IPS DF 6.9 (cell line): ENCODE data around the gene BOK.

Experiments
- DNase-seq: peaks from one replicate; pipeline ENCODE4 v3.0.0-alpha.2; 2013; ENCODE audit warnings: low read depth, low spot score
- H3K27ac ChIP-seq: one replicate; pipeline ENCODE4 v1.5.1; 2013; ENCODE audit warnings: low read length, control low read depth
- H3K27me3 ChIP-seq: 2 replicates; pipeline ENCODE4 v1.6.1; 2013; ENCODE audit warnings: mild to moderate bottlenecking, low read length; ENCODE audit not compliant: control insufficient read depth, insufficient read depth
- H3K36me3 ChIP-seq: 2 replicates; pipeline ENCODE4 v1.6.1; 2013; ENCODE audit warnings: low read length; ENCODE audit not compliant: control insufficient read depth, insufficient read depth
- H3K4me1 ChIP-seq: 2 replicates; pipeline ENCODE4 v1.6.1; 2013; ENCODE audit warnings: low read length; ENCODE audit not compliant: control insufficient read depth, insufficient read depth
- H3K4me3 ChIP-seq: 2 replicates; pipeline ENCODE4 v1.5.1; 2013; ENCODE audit warnings: mild to moderate bottlenecking, low read length
- H3K9me3 ChIP-seq: 2 replicates; pipeline ENCODE4 v1.6.1; 2013; ENCODE audit warnings: low read length, inconsistent platforms; ENCODE audit not compliant: control insufficient read depth, insufficient read depth
- WGBS: extraction: QIAGEN DNeasy Blood & Tissue Kit; methylation state at CpG from one replicate; pipeline ENCODE4 v1.1.7; 2013; ENCODE audit warnings: mixed read lengths, missing lambda C conversion rate; ENCODE audit not compliant: insufficient read length, insufficient coverage; 5-methylcytosine and 5-hydroxymethylcytosine counted together

The BOK gene

GRCh38 chr2:241558532-241559322 lies at the start of gene BOK:
Gene BOK (plus strand): TSS chr2:241558745. CDS start chr2:241559484, 739 bp downstream.
- H3K27me3 ChIP-seq: no peaks in the 10 kb centered on the region
- no peak within 1 kb of the TSS for H3K27ac ChIP-seq
- DNase-seq: peak; percentile 61
- H3K4me3 ChIP-seq: peak within 1 kb of the TSS; percentile 87
- H3K36me3 ChIP-seq: no peaks in the 10 kb centered on the region; the same call in 1 of the 2 replicates
- no peaks in the 10 kb centered on the region for H3K9me3 ChIP-seq
- peaks cover 2% of the 10 kb centered on the region; the same call in 1 of the 2 replicates for H3K4me1 ChIP-seq
- WGBS: no CpG with 5 or more reads among the region's 98 CpGs

- Histone ChIP-seq H3K36me3 (no peaks in the 10 kb centered on the region), H3K27ac (no peak overlapping the region), H3K9me3 (no peaks in the 10 kb centered on the region), H3K4me3 (peak overlapping the region; percentile 43; the same call in 1 of the 2 replicates), H3K4me1 (peaks cover 6% of the 10 kb centered on the region), H3K27me3 (no peaks in the 10 kb centered on the region)
- no peak for DNase-seq
- WGBS: no CpG with 5 or more reads among the region's 24 CpGs
These were observed 49.3 kb upstream of the BOK start for GRCh38 chr2:241509155-241509784.

GRCh38 chr2:241511091-241511741 lies 47.3 kb upstream of the BOK start:
- peaks cover 6% of the 10 kb centered on the region for H3K4me1 ChIP-seq
- DNase-seq: no peak
- no peak overlapping the region for H3K27ac ChIP-seq
- no peaks in the 10 kb centered on the region for H3K36me3 ChIP-seq
- WGBS: no CpG with 5 or more reads among the region's 6 CpGs
- H3K4me3 ChIP-seq: no peak overlapping the region
- no peaks in the 10 kb centered on the region for H3K9me3 ChIP-seq
- no peaks in the 10 kb centered on the region for H3K27me3 ChIP-seq

GRCh38 chr2:241514553-241514952 lies 44.0 kb upstream of the BOK start:
- H3K9me3 ChIP-seq: no peaks in the 10 kb centered on the region
- peaks cover under 1% of the 10 kb centered on the region; the same call in 1 of the 2 replicates for H3K4me1 ChIP-seq
- H3K4me3 ChIP-seq: no peak overlapping the region
- H3K27ac ChIP-seq: no peak overlapping the region
- WGBS: no CpG with 5 or more reads among the region's 5 CpGs
- H3K27me3 ChIP-seq: no peaks in the 10 kb centered on the region
- no peak for DNase-seq
- H3K36me3 ChIP-seq: no peaks in the 10 kb centered on the region

GRCh38 chr2:241514986-241515737 lies 43.4 kb upstream of the BOK start:
- DNase-seq: no peak
- Histone ChIP-seq H3K4me1 (no peaks in the 10 kb centered on the region), H3K9me3 (no peaks in the 10 kb centered on the region), H3K36me3 (no peaks in the 10 kb centered on the region), H3K27ac (no peak overlapping the region), H3K4me3 (no peak overlapping the region), H3K27me3 (no peaks in the 10 kb centered on the region)
- WGBS: no CpG with 5 or more reads among the region's 10 CpGs

GRCh38 chr2:241516520-241516965 lies 42.0 kb upstream of the BOK start:
- 100% methylated on average over 3 of the region's 3 CpGs for WGBS
- no peak for DNase-seq
- Histone ChIP-seq H3K4me1 (no peaks in the 10 kb centered on the region), H3K4me3 (no peak overlapping the region), H3K27ac (no peak overlapping the region), H3K36me3 (no peaks in the 10 kb centered on the region), H3K9me3 (no peaks in the 10 kb centered on the region), H3K27me3 (no peaks in the 10 kb centered on the region)

- no peaks in the 10 kb centered on the region for H3K27me3 ChIP-seq
- H3K4me1 ChIP-seq: no peaks in the 10 kb centered on the region
- H3K4me3 ChIP-seq: no peak overlapping the region
- no peaks in the 10 kb centered on the region for H3K9me3 ChIP-seq
- H3K27ac ChIP-seq: no peak overlapping the region
- WGBS: 100% methylated on average over 6 of the region's 6 CpGs
- DNase-seq: no peak
- H3K36me3 ChIP-seq: no peaks in the 10 kb centered on the region
These were observed 41.2 kb upstream of the BOK start for GRCh38 chr2:241517297-241517696.

GRCh38 chr2:241519669-241520068 lies 38.9 kb upstream of the BOK start:
- no peaks in the 10 kb centered on the region for H3K4me1 ChIP-seq
- no peaks in the 10 kb centered on the region for H3K27me3 ChIP-seq
- no peak overlapping the region for H3K27ac ChIP-seq
- no peak for DNase-seq
- H3K36me3 ChIP-seq: no peaks in the 10 kb centered on the region
- H3K4me3 ChIP-seq: no peak overlapping the region
- H3K9me3 ChIP-seq: no peaks in the 10 kb centered on the region
- no CpG with 5 or more reads among the region's 11 CpGs for WGBS

GRCh38 chr2:241522477-241522876 lies 36.1 kb upstream of the BOK start:
- no peak for DNase-seq
- no peak overlapping the region for H3K27ac ChIP-seq
- H3K4me1 ChIP-seq: no peaks in the 10 kb centered on the region
- no peaks in the 10 kb centered on the region; the same call in 1 of the 2 replicates for H3K9me3 ChIP-seq
- WGBS: no CpG with 5 or more reads among the region's 5 CpGs
- H3K27me3 ChIP-seq: no peaks in the 10 kb centered on the region
- no peak overlapping the region for H3K4me3 ChIP-seq
- no peaks in the 10 kb centered on the region for H3K36me3 ChIP-seq
